GM21360 (cell line): Measurements from ENCODE around the gene PAPOLA.
"Not testable (repeated sequence)": the region's sequence is repeated elsewhere in the genome, so short reads cannot be mapped to it uniquely, and the experiment has no call there.

Source experiments
- ATAC-seq: cut with Tn5 transposase; IDR thresholded peaks from one replicate; pipeline ENCODE4 v1.9.1; 2021; ENCODE audit warnings: mild to moderate bottlenecking, moderate library complexity; ENCODE audit not compliant: unreplicated experiment

PAPOLA gene

DNA sequence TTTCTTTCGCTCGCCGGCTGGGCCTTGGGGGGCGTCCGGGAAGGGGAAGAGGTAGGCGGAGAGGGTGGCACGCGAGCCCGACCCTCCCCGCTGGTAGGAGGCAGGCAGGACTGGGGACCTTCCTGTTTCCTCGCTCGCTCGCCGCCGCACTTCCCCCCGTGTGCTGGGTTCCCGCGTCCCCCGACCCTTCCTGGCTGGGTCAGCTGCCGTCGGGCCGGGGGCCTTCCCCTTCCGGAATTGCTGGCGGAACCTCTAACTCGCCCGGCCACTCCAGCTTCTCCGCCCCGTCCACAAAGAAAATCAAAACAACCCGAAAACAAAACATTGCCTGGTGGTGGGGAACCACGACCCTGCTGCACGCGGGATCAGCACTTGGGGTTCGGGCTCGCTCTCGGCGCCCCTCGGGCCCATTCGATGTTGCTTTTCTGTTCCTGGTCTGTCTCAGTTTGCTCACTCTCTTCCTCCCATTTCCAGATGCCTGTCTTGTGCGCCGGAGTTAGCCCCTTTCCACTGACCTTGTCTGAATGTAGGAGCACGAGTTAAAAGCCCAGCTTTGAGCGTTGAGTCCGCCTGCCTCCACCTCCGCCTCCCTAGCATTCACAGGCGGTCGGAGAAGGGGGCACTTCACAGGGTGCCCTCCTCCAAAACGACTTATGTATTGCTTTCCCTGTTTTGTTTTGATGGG is 581 bp downstream of the PAPOLA start:
- ATAC-seq, result peak; percentile 23

DNA sequence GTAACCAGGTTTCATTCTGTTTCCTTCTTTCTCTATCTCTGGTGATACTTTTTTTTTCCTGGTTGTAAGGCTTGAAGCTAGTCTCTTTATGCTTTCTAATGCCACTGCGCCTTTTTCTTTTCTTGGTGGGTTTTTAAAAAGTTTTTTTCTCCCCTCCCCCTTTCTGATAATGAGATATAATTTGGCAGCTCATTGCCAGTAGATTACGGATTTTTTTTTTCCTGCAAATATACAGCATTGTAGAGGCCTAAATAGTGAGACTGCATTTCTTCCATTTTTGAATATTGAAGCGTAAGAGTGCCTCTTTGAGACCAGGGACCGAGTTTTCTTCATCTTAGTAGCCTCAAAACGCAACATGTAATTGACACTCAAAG is 1.1 kb downstream of the PAPOLA start:
- no peak for ATAC-seq

DNA sequence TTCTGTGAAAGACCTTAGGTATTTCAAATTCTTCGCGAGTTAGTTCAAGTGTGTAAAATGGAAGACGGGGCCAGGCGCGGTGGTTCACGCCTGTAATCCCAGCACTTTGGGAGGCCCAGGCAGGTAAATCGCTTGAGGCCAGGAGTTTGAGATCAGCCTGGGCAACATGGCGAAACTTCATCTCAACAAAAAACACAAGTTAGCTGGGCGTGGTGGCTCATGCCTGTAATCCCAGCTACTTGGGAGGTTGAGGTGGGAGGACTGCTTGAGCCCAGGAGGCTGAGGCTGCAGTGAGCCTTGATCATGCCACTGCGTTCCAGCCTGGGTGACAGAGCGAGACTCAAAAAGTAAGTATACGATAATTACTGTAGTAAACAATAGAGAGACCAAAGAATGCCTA is 2.2 kb downstream of the PAPOLA start:
- ATAC-seq, result not testable (repeated sequence)

DNA sequence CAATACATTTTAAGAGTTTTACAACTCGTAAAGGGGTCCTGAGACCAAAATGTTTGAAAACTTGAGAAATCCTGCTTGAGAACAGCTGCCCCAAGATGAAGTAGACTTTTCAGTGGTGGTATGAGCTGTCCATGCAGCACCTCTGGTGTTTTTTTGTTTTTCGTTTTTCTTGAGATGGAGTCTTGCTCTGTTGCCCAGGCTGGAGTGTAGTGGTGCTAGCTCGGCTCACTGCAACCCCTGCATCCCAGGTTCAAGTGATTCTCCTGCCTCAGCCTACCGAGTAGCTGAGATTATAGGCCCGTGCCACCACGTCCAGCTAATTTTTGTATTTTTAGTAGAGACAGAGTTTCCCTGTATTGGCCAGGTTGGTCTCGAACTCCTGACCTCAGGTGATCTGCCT is 5.5 kb downstream of the PAPOLA start:
- ATAC-seq, result no peak

DNA sequence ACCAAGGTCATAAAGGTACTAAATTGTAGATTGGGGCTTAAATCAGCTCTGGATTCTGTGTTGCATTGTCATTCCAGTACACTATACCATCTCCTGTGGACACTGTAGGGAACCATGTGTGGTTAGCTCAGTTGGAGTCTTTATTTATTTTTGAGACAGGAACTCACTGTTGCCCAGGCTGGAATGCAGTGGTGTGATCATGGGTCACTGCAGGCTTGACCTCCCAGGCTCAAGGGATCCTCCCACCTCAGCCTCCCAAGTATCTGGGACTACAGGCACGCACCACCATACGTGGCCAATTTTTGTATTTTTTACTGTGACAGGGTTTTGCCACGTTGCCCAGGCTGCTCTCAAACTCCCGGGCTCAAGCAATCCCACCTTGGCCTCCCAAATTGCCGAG is 6.7 kb downstream of the PAPOLA start:
- ATAC-seq, result no peak

DNA sequence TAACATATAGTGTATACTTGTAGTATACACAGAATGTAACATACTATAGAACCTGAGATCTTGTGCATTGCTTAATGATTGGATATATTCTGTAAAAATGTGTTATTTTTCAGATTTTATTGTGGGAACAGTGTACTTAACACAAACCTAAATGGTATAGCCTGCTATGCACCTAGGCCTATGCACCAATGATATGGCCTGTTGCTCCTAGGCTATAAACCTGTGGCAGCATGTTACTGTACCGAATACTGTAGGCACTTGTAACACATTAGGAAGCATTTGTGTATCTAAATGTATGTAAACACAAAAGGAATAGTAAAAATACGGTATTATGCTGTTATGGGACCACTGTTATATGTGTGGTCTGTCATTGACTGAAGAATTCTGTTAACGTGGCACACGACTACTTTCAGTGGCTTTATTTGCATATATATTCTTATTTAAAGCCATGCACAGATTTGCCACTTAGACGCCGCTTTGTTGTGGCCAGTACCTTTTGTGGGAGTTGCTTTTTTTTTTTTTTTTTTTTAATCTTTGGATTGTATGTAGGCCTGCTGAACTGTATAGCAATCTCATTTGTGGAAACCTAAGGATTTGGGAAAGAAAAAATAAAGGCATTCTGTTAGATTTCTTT is 7.4 kb downstream of the PAPOLA start:
- no peak for ATAC-seq

DNA sequence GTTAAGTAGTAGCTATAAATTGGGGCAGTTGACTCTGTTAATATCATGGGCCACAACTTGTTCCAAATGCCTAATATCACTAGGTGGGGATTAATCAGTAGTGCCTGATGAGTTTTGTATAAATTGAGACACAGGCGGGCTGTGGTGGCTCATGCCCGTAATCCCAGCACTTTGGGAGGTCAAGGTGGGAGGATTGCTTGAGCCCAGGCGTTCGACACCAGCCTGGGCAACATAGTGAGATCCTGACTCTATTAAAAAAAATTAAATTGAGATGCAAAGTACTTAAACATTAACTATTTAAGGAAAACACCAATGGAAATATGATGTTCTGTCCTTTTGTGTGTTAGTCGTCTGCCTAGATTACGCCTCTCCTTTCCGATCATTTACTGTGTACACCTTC is 9.0 kb downstream of the PAPOLA start:
- ATAC-seq, result no peak

DNA sequence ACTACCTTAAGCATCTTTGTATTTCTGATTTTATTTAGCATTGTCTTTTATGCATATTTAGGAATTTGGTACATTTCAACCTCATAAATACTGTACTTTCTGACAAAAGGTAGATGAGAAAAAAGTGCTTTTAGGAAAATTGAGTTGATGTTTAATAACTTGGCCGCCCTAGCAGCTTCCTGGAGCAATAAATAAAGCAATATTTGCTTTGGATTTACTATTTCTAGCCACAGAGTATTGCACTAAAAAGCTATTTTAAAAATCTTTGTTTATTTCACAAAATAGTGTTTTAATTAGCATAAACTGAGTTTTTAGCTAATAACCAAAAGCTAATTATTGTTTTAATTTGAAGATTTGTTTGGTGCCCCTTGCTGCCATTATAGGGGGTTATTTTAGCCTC is 9.5 kb downstream of the PAPOLA start:
- no peak for ATAC-seq

DNA sequence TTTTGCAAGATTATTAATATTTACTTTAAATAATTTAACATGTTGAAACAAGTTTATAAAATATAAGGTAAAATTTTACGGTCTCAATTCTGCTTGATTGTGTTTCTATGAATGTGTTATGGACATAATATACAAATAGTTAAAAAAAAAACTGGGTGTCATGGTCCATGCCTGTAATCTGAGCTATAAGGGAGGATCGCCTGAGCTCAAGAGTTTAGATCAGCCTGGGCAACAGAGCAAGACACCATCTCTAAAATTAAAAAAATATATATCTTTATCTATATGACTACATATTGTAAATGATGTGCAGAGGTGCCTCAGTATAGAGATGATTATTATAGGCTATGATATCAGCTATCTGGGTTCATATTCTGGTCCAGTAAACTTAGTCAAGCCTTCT is 9.9 kb downstream of the PAPOLA start:
- no peak for ATAC-seq

DNA sequence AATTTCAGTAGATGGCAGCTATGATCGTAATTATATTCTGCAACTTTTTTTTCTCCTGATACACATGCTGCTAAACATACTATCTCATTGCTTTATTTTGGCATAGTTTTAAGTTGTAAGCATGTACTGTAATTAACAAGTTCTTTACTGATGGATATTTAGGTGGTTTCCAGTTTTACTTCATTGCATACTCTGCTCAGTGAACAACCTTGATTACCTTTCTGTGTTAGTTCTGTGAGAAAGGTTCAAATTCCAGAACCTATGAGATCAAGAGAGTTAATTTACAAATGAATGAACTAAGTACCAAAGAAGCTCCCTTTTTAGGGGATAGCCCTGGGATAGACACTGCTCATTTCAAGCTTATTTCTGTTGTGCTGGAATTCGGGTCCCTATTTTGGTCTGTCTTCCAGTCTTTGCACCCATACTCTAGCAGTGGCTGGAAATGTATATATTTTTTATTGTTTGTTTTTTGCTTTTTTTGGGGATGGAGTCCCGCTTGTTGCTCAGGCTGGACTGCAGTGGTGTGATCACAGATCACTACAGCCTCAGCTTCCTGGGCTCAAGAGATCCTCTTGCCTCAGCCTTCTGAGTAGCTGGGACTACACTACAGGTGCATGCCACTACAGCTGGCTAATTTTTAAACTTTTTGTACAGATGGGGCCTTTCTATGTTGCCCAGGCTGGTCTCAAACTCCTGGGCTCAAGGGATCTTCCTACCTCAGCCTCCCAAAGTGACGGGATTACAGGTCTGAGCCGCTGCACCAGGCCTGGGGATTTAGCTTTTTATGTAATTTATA is 10.6 kb downstream of the PAPOLA start:
- no peak for ATAC-seq

DNA sequence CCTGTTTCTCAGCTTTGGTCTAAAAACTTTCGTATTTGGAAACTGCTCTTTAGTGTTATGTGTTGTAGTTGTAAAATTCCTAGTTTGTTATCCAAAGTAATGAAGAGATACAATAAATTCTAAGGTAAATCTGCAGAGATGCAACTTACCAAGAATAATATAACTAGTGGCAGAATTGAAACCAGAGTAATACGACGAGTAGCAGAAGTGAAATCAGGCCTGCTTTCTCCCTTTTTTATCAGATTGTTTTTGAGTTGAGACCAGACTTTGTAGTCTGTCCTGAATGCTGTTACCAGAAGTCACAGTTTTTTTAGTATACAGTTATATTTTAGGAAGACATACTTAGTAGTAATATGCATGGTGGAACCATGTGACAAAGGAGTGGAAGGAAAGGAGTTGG is 12.5 kb downstream of the PAPOLA start:
- no peak for ATAC-seq

DNA sequence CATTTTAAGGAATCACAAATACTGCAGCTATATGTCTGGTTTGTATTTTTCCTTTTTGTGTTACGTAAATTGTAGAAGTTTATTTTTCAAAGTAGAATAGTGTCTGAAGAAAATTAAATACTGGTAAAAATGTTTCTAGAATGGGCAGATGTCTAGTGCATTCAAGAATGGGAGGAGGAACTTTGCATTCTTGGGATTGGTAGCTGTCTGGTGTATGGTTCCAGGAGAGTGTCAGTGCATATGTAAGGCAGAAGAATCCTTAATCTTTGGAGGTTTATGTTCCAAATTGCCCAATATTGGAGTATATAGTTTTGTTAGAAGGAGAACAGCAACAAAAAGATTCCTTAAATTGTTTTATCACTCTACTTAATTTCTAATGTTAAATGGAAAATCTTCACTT is 13.5 kb downstream of the PAPOLA start:
- ATAC-seq, result no peak

DNA sequence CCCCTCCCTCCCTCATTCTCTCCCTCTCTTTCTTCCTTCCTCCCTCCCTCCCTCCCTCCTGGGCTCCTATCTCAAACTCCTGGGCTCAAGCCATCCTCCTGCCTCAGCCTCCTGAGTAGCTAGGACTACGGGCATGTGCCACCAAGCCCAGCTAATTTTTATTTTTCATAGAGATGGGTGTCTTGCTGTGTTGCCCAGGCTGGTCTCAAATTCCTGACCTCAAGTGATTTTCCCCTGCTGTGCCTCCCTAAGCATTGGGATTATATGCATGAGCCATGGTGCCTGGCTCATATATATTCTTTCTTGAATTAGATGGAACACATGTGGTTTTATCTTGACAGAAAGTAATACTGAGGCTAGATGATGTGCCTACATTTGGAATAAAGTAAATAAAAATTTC is 14.2 kb downstream of the PAPOLA start:
- no peak for ATAC-seq

DNA sequence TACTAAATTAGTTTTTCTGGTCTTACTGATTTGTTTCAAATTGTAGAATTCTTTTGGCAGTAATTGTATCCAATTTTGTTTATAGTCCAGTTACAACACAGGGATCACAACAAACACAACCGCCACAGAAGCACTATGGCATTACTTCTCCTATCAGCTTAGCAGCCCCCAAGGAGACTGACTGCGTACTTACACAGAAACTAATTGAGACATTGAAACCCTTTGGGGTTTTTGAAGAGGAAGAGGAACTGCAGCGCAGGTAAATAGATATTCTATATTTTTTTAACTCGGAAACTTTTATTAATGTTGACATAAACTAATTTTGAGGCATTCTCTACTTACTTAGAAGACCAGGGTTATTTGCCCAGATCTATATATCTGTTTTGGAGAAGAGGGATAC is 17.8 kb downstream of the PAPOLA start:
- peak; percentile 61 for ATAC-seq

DNA sequence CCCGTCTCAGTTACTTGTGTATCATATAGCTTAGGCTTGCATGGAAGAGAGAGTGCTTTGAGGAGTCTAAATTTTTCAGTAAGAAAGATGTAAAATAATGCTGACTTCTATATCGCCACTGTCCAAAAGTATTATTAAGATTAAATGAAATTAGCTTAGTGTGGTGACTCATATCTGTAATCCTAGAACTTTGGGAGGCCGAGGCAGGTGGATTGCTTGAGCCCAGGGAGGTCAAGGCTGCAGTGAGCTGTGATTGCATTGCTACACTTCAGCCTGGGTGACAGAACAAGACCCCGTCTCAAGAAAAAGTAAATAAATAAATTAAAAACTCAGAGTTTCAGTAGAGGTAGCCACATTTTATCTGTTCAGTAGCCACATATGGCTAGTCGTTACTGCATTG is 23.3 kb downstream of the PAPOLA start:
- ATAC-seq, result no peak

DNA sequence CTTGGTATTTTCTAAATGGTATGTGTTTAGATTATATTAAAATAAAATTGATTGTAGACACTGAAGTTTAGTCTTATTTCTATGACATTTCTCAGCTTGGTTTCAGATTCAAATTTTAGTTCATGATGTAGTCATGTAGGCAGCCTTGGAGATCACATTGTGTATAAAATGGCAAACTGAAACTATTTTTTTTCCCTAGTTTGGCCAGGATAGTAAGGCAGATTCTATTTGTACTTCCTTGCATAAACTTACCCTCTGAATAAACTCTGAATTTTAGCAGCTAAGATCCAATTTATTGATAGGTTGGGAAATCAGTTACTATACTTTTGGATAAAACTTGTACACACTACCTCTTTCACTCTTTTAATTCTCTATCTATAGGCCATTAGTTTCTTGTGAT is 30.4 kb downstream of the PAPOLA start:
- ATAC-seq, result no peak

DNA sequence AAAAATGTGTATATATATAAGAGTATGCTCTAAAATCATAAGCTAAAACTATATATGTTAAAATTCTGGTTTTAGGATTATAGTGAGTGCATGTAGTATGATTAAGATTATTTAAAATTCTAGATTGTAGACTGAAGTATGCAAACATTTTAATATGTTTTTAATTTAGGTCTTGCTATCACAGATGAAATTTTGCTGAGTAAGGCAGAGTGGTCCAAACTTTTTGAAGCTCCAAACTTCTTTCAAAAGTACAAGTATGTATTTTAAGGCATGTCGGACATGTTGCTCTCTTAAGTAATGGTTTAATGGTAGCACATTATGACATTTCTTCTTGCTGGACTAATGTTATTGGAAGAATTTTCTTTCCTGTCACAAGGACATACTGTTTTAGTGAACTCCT is 34.6 kb downstream of the PAPOLA start:
- ATAC-seq, result no peak

DNA sequence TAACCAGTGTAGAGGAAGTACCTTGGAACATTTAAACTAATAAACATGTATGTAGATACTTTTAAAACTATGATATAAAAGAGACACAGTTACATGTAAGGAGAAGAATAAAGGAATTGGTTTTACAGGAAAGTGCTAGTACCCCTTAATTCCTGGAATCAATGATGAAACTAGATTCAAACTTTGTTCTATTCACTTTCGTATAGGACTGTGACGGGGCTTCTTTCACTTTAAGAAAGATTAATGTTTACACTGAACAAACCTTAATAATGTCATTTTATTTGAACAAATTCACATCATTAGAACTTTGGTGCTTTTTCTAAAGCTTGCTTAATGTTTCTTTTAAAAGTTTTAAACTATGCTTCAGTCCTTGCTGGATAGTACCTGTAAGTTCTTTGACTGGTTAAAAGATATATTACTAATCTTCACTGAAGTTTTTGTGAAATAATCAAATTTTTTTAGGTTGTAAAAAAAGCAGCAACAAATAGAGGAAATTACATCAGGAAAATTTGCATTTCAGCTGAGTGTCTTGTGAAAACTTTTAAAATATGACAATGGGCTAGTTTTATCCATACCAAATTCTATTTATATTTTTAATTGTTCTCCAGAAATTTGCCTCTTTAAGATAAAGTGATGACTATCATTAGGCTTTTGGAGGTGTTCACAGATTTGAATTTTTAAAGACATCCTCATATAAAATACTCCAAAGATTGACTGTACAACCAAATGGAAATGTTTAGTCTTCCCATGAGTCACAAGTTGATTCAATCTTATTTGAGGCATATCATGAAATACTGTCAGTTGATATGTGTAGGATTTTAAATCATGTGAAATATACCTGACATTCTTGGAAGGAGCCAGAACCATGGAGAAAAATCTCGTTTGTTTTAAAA is 36.2 kb downstream of the PAPOLA start:
- no peak for ATAC-seq

DNA sequence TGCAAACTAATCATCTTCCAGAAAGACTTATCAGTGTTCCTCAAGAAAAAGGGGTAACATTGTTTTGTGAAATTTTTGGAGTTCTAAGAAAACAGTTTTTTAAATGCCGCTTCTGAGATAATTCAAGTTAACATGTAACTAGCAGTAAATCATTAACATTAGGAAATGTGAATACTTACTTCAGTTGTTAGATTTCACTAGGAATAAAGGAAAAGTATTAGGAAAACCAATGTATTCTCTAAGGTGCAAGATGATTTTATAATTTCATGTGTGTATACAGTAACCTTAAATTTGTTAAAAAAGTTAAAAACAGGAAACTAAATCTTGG is 36.8 kb downstream of the PAPOLA start:
- no peak for ATAC-seq

DNA sequence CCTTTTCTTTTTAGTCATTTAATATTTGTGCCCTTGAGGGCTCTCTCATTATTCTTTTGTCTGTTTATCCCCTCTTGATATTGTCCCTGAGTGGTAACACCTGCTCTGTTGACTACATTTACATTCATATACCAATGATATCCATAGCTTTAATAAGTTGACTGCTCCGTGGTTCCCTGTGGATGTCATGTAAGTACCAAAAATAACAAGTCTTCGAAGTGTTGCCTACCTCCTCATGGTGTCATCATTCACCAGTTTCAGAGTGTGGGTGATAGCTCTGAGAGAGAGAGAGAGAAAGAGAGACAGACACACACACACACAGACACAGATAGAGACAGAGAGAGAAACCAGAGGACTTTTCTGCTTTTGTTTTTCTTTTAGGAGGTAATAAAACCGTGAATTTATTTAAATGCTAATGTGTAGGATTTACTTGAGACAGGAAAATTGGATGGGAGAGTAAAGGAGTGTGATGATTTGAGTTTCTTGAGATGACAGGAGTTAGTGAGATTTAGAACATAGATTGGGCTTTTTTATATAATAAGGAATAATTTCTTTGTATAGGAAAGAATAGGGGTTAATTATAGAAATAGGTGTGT is 52.2 kb downstream of the PAPOLA start:
- ATAC-seq, result no peak

DNA sequence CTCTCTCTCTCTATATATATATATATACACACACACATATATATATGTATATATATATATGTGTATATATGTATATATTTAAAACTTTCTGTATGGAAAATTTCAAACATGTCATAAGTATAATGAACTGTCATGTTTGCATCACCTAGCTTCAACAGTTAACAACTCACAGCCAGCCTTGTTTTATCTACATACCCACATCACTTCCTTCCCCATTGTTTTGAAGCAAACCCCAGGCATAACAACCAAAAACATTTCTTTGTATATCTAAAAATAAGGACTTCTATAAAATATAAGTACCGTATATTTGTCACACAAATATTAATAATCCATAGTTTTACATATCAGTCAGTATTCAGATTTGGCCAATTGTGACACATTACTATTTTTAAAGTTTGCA is 57.4 kb downstream of the PAPOLA start:
- no peak for ATAC-seq
